Mucosa of stomach (tissue), 1 donor: Measurements from ENCODE around the gene RHOD.

Source experiments
- H3K27me3 ChIP-seq: one replicate; pipeline ENCODE4 v1.7.0; 2013; ENCODE audit warnings: mild to moderate bottlenecking, low read length; ENCODE audit not compliant: control insufficient read depth, insufficient read depth
- H3K36me3 ChIP-seq: one replicate; pipeline ENCODE4 v1.7.0; 2013; ENCODE audit warnings: low read length; ENCODE audit not compliant: control insufficient read depth, insufficient read depth
- H3K4me1 ChIP-seq: one replicate; pipeline ENCODE4 v1.7.0; 2013; ENCODE audit warnings: mild to moderate bottlenecking, low read length; ENCODE audit not compliant: control insufficient read depth, insufficient read depth
- H3K4me3 ChIP-seq: one replicate; pipeline ENCODE4 v1.7.0; 2013; ENCODE audit warnings: low read length
- H3K9ac ChIP-seq: one replicate; pipeline ENCODE4 v1.7.0; 2013; ENCODE audit warnings: mild to moderate bottlenecking, low read length, moderate library complexity
- H3K9me3 ChIP-seq: one replicate; pipeline ENCODE4 v1.7.0; 2013; ENCODE audit warnings: mild to moderate bottlenecking, low read length, moderate library complexity; ENCODE audit not compliant: control insufficient read depth
- donor health status: Pancreatic carcinoma.

RHOD gene

DNA sequence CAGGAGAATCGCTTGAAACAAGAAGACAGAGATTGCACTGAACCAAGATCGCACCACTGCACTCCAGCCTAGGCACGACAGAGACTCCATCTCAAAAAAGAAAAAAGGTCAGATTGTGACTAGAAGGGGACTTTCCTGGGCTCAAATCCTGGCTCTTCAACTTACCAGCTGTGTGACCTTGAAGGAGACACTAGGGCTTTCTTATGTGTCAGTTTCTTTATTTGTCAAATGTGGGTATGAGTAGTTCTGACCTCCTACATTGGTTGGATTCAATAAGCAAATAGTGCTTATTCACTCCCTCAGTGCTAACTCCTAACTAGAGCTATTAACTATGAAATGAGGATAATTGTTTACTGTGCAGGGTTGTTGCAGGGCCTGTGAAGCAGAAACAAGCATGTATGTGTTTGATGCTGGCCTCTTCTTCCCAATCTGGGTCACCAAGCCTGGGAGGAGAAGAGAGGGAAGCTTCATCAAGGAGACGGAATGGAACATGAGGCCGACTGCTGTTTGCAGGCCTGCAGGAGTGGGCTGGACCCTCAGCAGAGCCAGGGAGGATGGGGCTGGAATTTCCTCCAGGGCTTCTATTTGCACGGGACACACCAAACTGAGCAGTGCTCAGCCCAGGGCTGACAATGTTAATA lies 22.5 kb downstream of the RHOD start:
- peaks cover 6% of the 10 kb centered on the region for H3K27me3 ChIP-seq
- no peak overlapping the region for H3K4me3 ChIP-seq
- no peaks in the 10 kb centered on the region for H3K9me3 ChIP-seq
- H3K4me1 ChIP-seq = peaks cover 33% of the 10 kb centered on the region
- no peak overlapping the region for H3K9ac ChIP-seq
- H3K36me3 ChIP-seq = no peaks in the 10 kb centered on the region

DNA sequence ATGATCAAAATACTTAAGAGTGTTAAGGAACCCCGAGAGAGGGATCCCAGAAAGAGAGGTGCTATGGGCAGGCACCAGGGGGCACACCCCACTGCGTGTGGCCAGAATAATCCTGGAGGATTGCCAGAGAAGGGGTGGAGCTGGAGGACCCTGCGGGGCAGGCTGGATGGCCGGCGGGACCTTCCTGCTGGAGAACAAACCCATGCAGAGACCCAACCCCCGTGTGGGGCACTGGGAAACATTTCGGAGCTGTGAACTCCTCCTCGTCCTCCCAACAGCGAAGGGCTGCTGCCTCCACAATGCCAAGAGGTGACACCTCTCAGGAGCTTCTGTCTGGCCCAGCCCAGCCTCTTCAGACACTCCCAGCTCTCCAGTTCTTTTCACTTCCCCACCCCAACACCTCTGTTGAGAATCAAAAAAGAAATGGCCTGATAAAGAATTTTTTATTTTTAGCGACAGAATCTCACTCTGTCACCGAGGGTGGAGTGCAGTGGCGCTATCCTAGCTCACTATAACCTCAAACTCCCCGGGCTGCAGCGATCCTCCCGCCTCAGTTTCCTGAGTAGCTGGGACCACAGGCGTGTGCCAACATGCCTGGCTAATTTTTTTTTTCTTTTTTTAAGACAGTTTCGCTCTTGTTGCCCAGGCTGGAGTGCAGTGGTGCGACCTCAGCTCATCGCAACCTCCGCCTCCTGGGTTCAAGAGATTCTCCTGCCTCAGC lies 25.6 kb downstream of the RHOD start:
- Histone ChIP-seq H3K36me3 (no peaks in the 10 kb centered on the region), H3K27me3 (peaks cover 6% of the 10 kb centered on the region)

DNA sequence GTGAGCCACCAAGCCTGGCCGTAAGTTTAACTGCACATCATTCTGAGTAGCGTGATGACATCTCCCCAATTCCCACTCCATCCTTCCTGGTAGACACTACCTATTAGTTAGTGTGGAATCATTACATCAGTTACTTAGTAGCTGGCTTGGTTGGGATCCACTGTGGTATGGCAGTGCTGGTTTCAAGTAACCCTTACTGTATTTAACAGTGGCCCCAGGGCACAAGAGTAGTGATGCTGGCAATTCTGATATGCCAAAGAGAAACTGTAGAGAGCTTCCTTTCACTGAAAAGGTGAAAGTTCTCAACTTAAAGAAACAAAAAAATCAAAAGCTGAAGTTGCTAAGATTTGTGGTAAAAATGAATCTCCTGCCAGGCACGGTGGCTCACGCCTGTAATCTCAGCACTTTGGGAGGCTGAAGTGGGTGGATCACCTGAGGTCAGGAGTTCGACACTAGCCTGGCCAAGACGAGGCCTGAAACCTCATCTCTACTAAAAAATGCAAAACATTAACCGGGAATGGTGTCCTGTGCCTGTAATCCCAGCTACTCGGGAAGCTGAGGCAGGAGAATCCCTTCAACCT lies 27.2 kb downstream of the RHOD start:
- peaks cover 15% of the 10 kb centered on the region for H3K4me1 ChIP-seq
- no peak overlapping the region for H3K9ac ChIP-seq
- no peak overlapping the region for H3K4me3 ChIP-seq
- H3K9me3 ChIP-seq = no peaks in the 10 kb centered on the region
- H3K27me3 ChIP-seq = peaks cover 6% of the 10 kb centered on the region
- H3K36me3 ChIP-seq = no peaks in the 10 kb centered on the region

More for the DNA sequence above, 25.6 kb downstream of the RHOD start:
- Histone ChIP-seq H3K4me1 (peaks cover 30% of the 10 kb centered on the region), H3K9ac (no peak overlapping the region), H3K4me3 (no peak overlapping the region), H3K9me3 (no peaks in the 10 kb centered on the region)

DNA sequence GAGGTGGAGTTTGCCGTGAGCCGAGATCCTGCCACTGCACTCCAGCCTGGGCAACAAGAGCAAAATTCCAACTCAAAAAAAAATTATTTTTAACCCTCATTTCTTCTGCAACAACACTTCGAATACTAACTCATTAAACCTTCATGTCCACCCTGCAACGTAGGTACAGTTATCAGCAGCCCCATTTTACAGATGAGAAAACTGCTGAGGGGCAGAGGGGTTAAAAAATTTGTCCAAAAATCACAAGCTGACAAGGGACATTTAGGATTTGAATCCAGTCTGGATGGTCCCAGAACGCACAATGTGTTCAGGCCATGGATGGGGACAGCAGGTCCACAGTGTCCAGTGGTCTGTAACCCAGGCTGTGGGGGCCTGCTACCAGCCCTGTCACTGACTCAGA lies 29.0 kb downstream of the RHOD start:
- no peak overlapping the region for H3K4me3 ChIP-seq
- no peaks in the 10 kb centered on the region for H3K36me3 ChIP-seq
- no peak overlapping the region for H3K9ac ChIP-seq
- peaks cover 10% of the 10 kb centered on the region for H3K4me1 ChIP-seq
- no peaks in the 10 kb centered on the region for H3K9me3 ChIP-seq
- H3K27me3 ChIP-seq = peaks cover 6% of the 10 kb centered on the region

DNA sequence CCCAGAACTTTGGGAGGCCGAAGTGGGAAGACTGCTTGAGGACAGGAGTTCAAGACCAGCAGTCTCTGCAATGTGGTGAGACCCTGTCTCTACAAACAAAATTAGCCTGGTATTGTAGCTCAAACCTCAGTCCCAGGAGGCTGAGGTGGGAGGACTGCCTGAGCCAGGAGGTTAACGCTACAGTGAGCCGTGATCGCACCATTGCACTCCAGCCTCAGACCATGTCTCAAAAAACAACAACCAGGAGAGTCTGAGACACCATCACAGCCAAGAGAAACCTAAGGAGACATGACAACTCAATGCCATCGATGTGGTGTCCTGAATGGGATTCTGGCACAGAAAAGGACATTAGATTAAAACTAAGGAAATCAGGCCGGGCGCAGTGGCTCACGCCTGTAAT lies 34.1 kb downstream of the RHOD start:
- no peaks in the 10 kb centered on the region for H3K4me1 ChIP-seq
- no peaks in the 10 kb centered on the region for H3K9me3 ChIP-seq
- no peaks in the 10 kb centered on the region for H3K36me3 ChIP-seq
- H3K4me3 ChIP-seq = no peak overlapping the region
- peaks cover 5% of the 10 kb centered on the region for H3K27me3 ChIP-seq
- H3K9ac ChIP-seq = no peak overlapping the region

DNA sequence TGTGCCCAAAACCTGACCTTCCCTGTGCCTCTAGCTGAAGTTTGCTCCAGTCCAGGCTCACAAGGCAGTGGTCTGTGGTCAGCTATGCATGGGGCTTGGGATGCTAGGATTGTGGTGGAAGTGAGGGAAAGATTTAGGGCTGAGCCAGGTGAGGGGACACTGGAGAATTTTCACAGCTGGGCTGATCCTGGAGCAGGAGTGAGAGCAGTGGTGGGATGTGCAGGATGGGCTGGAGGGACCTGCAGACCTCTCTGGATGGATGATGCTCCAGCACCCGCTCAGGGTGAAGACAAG lies 38.5 kb downstream of the RHOD start:
- H3K4me3 ChIP-seq = no peak overlapping the region
- no peaks in the 10 kb centered on the region for H3K36me3 ChIP-seq
- no peak overlapping the region for H3K9ac ChIP-seq
- no peaks in the 10 kb centered on the region for H3K9me3 ChIP-seq
- no peaks in the 10 kb centered on the region for H3K4me1 ChIP-seq
- H3K27me3 ChIP-seq = peaks cover 5% of the 10 kb centered on the region

DNA sequence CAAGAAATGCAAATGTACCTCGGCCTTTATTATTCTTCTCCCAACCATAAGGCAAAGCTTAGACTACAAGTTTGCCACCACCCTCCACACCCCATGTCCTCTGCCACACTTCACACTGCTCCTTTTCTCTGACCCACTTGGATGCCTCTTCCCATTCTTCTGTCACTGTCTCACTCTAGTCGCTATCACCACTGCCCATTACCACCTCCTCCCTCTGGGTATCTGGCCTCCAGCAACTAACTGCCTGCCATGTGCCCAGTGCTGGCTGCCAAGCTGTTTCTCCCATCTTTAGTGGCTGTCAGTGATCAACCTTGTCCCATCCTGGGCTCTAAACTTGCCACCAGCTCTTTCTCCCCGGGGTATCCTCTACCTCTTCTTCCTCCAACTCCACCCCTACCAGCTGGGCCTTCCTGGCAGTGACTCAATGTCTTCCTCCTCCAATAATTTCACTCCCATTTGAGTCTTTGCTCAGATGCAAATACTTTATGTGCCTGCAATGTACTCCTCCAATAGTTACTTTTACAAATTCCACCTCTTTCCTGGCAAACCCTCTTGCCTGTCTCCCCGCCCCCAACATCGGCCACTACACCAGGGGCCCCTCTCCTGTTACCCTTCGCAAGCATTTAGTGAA lies 42.3 kb downstream of the RHOD start:
- Histone ChIP-seq H3K4me1 (no peaks in the 10 kb centered on the region), H3K9ac (no peak overlapping the region), H3K36me3 (no peaks in the 10 kb centered on the region), H3K4me3 (no peak overlapping the region), H3K9me3 (no peaks in the 10 kb centered on the region), H3K27me3 (peaks cover 5% of the 10 kb centered on the region)

DNA sequence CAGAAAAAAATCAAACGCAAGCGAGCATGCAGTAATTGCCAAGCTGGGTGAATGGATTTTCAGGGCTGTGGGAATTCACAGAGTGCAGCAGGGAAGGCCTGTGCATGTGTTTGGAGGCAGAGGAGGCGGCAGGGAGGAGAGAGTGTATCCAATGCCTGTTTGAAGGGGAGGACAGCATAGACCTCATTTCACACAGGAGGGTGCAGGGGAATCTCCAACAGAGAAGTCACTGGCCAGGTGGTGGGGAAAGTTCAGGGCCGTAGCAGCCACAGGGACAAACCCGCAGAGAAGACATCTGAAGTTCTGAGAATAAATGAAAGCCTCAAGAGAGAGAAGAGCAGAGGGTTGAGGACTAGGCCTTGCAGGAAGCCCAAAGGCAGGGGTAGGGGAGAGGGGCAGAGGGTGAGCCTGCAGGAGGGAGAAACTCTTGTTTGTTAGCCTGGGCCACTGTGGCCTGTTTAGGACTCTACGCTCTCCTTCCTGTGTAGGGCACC lies 43.2 kb downstream of the RHOD start:
- Histone ChIP-seq H3K4me1 (no peaks in the 10 kb centered on the region), H3K36me3 (no peaks in the 10 kb centered on the region), H3K9me3 (no peaks in the 10 kb centered on the region), H3K4me3 (no peak overlapping the region), H3K27me3 (peaks cover 5% of the 10 kb centered on the region), H3K9ac (no peak overlapping the region)

DNA sequence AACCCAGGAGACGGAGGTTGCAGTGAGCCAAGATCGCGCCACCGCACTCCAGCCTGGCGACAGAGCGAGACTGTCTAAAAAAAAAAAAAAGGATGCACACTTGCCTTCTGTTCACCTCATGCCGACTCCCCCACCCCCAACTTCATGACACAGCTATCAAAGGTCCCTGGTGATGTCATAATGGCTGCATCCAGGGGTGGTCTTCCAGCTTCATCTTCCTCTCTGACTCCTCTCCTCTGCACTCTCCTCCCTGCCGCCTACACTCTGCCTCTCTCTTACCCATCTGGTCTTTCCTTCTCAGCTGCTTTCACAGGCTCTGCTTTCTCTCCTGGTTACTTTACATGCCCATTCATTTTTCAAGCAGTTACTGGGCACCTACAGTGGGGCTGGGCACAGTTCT lies 46.0 kb downstream of the RHOD start:
- H3K9ac ChIP-seq = no peak overlapping the region
- no peak overlapping the region for H3K4me3 ChIP-seq
- H3K9me3 ChIP-seq = no peaks in the 10 kb centered on the region
- H3K36me3 ChIP-seq = no peaks in the 10 kb centered on the region
- H3K4me1 ChIP-seq = no peaks in the 10 kb centered on the region
- no peaks in the 10 kb centered on the region for H3K27me3 ChIP-seq

DNA sequence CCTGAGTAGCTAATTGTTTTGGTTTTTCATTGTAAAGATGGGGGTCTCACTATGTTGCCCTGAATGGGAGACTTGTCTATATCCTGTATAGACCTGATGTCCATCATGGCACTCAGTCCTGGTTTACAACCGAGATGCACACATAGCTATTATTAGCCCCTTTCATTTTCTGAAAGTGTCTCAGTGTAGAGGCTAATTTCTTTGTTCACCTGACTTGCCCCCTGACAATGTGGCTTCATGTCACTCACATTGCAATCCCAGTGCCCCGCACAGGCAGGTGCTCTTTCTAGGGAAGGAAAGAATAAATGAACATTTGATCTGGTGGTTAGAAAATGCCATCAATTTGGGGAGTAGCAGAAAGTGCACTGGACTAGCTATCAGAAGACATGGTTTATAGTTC lies 49.3 kb downstream of the RHOD start:
- Histone ChIP-seq H3K9me3 (no peaks in the 10 kb centered on the region), H3K9ac (no peak overlapping the region), H3K4me3 (no peak overlapping the region), H3K27me3 (no peaks in the 10 kb centered on the region), H3K36me3 (no peaks in the 10 kb centered on the region), H3K4me1 (no peaks in the 10 kb centered on the region)

DNA sequence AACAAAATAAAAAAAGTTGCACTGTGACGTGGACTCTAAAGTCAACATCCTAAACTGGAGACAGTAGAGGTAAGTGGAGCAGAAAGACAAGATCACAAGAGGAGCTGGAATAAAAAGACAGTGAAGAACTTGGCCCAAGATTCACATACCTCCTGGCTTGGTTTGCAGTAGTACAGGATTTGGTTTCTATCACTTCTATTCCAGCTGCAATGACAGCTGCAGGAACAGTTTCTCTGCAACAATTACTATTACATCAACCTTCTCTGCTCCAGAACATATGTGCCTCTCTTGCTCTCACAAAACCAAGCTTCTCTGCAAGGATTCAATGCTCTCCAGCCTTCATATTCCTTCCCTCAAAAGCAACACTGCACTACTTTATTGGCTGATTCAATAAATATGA lies 54.6 kb downstream of the RHOD start:
- Histone ChIP-seq H3K9ac (no peak overlapping the region), H3K27me3 (no peaks in the 10 kb centered on the region), H3K4me3 (no peak overlapping the region), H3K4me1 (peaks cover 16% of the 10 kb centered on the region), H3K9me3 (no peaks in the 10 kb centered on the region), H3K36me3 (no peaks in the 10 kb centered on the region)

DNA sequence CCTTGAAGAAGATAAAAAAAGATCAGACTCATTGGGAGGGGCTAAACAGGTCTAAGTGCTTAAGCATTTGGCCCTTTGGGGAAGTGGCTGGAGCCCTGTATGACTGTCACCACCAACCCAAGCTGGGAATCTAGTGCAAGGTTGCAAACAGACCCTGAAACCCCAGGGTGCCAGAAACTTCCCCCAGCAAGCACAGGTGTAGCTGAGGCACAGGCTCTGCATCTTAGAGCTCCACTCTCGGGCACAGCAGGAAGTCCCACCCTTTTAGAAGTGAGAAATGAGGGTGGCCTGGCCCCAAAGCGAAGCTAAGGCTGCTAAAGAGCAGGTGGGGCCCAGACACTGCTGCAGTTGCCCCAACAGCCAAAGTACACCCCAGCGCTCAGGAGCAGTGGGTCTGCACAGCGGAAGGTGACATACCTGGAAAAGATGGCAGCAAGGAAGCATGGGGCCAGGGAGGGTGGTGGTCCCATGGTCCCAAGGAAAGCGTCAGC lies 56.6 kb downstream of the RHOD start:
- H3K9me3 ChIP-seq = no peaks in the 10 kb centered on the region
- no peaks in the 10 kb centered on the region for H3K27me3 ChIP-seq

More for the DNA sequence above, 56.6 kb downstream of the RHOD start:
- H3K4me1 ChIP-seq = peaks cover 20% of the 10 kb centered on the region
- no peak overlapping the region for H3K4me3 ChIP-seq
- H3K9ac ChIP-seq = no peak overlapping the region
- H3K36me3 ChIP-seq = no peaks in the 10 kb centered on the region
